Fibroblast of the aortic adventitia (primary cell): ENCODE results near the gene TRIM59. TPM values are rescaled to one million over a fixed set of nuclear protein-coding genes. Genes with fewer than 3 reads are reported as not detected.

Source experiments
- DNase-seq: peaks from one replicate; pipeline ENCODE4 v3.0.0-alpha.2; 2010; ENCODE audit warnings: low read depth
- H3K4me3 ChIP-seq: 2 replicates; pipeline ENCODE4 v1.5.1; 2011; ENCODE audit warnings: low read depth, mild to moderate bottlenecking, control low read depth, low read length, moderate library complexity
- total RNA-seq: library from RNA; depleted of rRNA; stranded (reverse); fragments of >200 nt; gene quantifications from 2 replicates; pipeline ENCODE4 v1.2.3, GENCODE V29; 2012; ENCODE audit warnings: low replicate concordance
- TF ChIP-seq, protein P1 (sequence below): IDR thresholded peaks from 2 replicates; pipeline ENCODE4 v1.5.1; 2011; ENCODE audit warnings: mild to moderate bottlenecking, low read length, control low read depth, inconsistent platforms; ENCODE audit not compliant: insufficient read depth

Gene TRIM59
- total RNA-seq, 1 donor = 47.8 TPM

DNA sequence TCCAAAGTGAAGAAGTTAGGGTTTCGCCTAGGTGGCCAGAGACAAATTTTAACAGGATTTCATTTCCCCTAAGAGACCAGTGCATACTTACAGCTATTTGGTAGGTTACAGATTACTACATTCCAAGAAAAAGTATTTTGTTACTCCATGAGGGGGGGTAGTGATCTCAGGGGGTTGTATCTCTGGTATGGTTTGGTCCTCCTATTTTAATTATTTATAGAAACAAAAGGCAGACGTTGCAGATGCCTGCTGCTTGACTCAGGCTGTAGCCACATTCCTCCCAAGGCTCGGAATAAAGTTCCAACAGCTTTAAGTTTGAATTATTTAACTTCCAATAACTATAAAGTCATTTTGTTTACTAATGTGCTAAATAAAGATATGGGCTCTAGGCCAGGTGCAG, 1.3 kb upstream of the TRIM59 start:
- H3K4me3 ChIP-seq = no peak overlapping the region
- TF ChIP-seq, protein P1, sequence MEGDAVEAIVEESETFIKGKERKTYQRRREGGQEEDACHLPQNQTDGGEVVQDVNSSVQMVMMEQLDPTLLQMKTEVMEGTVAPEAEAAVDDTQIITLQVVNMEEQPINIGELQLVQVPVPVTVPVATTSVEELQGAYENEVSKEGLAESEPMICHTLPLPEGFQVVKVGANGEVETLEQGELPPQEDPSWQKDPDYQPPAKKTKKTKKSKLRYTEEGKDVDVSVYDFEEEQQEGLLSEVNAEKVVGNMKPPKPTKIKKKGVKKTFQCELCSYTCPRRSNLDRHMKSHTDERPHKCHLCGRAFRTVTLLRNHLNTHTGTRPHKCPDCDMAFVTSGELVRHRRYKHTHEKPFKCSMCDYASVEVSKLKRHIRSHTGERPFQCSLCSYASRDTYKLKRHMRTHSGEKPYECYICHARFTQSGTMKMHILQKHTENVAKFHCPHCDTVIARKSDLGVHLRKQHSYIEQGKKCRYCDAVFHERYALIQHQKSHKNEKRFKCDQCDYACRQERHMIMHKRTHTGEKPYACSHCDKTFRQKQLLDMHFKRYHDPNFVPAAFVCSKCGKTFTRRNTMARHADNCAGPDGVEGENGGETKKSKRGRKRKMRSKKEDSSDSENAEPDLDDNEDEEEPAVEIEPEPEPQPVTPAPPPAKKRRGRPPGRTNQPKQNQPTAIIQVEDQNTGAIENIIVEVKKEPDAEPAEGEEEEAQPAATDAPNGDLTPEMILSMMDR = peak; percentile 43
- peak; percentile 92 for DNase-seq

DNA sequence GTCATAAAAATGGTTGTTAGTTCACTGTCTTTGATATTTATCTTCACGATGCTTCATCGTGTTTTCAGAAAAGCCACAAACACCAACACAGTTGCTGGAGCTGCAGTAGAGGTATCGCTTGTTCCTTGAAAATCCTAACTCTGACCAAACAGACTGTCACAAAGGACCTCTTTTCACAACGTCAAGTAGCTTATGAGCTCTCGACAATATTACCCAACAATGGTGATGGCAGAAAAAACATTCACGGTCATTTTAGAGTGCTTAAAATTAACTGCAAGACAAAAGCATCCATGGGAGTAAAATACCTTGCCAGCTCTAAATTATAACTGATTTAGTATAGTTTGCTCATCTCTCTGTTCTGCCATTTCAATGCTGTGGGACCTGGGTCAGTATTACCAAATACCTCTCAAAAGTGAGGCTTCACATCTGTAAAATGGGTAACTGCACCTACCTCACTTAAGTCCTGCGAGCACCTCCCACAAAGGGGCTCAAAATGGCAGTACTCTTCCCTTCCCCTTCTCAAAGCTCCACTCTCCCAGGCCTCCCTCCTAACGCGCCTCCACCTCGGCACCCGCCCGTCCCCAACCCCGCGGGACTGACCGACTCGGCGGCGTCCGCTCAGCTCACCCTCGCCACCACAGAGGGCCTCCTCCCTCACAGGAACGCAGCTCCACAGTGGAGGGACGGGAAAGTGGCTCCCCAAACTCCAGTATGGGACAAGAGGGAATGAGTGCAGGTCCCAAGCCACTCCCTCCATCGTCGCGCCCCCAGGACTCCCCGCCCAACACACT, 546 bp downstream of the TRIM59 start:
- H3K4me3 ChIP-seq = peak overlapping the region; percentile 94
- TF ChIP-seq, protein P1 = no peak
- peak; percentile 46 for DNase-seq

DNA sequence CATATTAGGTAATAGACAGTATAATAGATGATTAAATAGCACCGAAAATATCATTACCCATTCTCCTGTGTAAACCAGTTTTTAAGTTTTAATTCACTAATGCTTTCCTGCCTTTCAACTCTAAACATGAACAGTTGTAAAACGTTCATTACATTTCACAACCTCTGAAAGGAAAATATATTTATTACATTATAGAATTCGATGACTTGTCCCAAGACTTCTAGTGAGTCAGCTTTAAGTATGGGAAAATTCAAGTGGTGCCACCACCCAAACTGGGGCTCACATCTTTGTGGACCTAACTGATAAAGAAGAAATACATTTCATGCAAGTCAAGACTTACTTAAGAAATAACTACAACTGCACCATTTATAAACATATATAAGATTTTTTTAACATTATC, 2.0 kb downstream of the TRIM59 start:
- peak; percentile 55 for DNase-seq
- TF ChIP-seq, protein P1 = no peak
- peak overlapping the region; percentile 32 for H3K4me3 ChIP-seq

DNA sequence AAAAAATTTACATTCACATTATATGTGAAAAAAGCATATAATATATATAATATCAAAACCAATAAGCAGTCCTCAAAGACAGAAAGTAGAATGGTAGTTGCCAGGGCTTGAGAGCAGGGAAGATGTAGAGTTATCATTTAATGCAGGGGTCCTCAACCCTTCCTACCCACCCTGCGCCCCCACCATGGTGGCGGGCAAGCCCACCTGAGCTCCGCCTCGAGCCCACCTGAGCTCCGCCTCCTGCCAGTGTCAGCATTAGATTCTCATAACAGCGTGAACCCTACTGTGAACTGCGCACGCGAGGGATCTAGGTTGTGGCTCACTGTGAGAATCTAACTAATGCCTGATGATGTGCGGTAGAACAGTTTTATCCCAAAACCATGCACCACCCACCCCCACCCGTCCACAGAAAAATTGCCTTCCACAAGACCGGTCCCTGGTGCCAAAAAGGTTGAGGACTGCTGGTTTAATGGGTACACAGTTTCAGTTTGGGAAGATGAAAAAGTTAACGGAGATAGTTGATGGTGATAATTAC, 3.0 kb downstream of the TRIM59 start:
- DNase-seq = no peak
- H3K4me3 ChIP-seq = no peak overlapping the region
- TF ChIP-seq, protein P1 = no peak

DNA sequence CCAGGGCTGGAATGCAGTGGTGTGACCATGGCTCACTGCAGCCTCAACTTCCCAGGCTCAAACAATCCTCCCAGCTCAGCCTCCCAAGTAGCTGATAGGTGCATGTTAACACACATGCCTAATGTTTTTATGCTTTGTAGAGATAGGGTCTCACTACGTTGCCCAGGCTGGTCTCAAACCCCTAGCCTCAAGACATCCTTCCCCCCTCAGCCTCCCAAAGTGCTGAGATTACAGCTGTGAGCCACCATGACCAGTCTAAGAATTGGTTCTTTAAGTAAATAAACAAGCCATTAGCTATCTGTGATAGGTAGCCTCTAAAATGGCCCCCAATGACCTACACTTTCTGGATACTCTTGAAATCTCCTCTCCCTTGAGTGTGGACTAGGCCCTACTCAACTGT, 3.7 kb downstream of the TRIM59 start:
- no peak overlapping the region for H3K4me3 ChIP-seq
- TF ChIP-seq, protein P1 = no peak
- DNase-seq = no peak

DNA sequence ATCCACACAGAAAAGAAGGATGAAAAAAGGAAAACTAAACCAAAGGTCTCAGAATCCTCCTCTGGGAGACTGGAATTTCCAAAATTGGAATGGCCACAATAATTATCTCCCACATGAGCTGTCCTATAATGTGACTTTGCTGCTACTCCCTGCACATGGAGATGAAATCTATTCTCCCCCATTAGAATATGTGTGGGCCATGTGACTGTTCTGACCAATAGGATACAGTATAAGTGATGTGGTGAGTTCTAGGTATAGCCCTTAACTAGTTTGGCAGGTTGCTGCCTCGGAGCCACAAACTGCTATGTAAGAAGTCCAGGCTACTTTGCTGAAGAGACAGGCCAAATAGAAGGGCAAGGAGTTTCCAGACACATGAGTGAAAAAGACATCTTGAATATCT, 5.2 kb downstream of the TRIM59 start:
- TF ChIP-seq, protein P1 = no peak
- no peak for DNase-seq
- no peak overlapping the region for H3K4me3 ChIP-seq
